ENCODE measurements around the gene SLFN14.

GRCh38 chr17:35578929-35579432 is 18.4 kb upstream of the SLFN14 start:
- no peak for TF ChIP-seq POLR2A (IDR thresholded peaks at IDR 0.05)
- no peak for TF ChIP-seq CTCF (IDR thresholded peaks at IDR 0.05)
- no peak for TF ChIP-seq POLR2AphosphoS5 (IDR thresholded peaks at IDR 0.05)

Data from breast epithelium (tissue), 3 donors.